HuH-7.5 (cell line): ENCODE measurements around the gene PCDH9.
"Not testable (repeated sequence)": the region's sequence is repeated elsewhere in the genome, so short reads cannot be mapped to it uniquely, and the experiment has no call there.

Source experiments
- DNase-seq: peaks from one replicate; pipeline ENCODE4 v3.0.0; 2011; ENCODE audit warnings: low spot score

The PCDH9 gene

DNA sequence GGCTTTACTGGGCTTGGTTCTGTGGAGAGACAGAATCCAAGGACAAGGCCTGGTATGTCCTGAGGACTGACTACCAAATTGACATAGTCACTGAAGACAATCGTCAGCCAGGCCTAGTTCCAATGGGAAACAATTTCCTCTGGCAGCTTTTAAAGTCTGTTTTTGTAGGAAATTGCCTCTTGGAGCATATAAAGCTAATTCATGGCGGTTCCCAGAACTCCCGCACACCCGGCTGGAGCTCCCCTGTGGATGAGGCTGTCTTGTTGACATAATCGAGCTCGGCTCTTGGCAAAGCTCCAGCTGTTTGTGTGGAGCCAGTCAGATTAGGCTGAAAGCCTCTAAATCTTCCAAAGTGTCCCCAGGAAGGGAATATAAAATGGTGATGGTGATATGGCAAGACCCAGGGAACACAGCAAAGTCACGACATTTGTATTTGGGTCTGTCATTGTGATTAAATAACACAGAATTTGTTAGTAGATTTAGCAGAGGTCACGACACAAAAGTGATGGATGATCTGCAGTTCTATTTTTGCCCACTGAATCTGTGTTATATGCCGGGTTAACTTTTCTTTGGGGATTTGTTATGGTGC, 395.0 kb downstream of the PCDH9 start:
- DNase-seq = peak; percentile 51

GRCh38 chr13:66830940-66831716, 399.0 kb downstream of the PCDH9 start:
- no peak for DNase-seq

GRCh38 chr13:66829803-66830202, 400.3 kb downstream of the PCDH9 start:
- no peak for DNase-seq

- no peak for DNase-seq
Measured at GRCh38 chr13:66826398-66826797, 403.7 kb downstream of the PCDH9 start.

- no peak for DNase-seq
Measured at GRCh38 chr13:66821551-66821950, 408.6 kb downstream of the PCDH9 start.

DNA sequence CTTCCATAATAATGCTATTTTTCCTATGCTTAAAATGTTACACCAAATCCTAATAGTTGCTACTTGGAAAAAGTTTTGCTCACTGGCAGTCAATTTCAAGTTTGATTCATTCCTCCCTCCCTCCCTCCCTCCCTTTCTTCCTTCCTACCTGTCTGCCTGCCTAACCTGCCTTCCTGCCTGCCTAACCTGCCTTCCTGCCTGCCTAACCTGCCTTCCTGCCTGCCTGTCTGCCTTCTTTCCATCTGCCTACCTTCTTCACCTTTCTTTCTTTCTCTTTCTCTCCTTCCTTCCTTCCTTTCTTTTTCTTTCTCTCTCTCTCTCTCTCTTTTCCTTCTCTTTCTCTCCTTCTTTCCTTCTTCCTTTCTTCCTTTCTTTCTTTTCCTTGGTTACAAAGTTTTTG, 418.7 kb downstream of the PCDH9 start:
- no peak for DNase-seq

DNA sequence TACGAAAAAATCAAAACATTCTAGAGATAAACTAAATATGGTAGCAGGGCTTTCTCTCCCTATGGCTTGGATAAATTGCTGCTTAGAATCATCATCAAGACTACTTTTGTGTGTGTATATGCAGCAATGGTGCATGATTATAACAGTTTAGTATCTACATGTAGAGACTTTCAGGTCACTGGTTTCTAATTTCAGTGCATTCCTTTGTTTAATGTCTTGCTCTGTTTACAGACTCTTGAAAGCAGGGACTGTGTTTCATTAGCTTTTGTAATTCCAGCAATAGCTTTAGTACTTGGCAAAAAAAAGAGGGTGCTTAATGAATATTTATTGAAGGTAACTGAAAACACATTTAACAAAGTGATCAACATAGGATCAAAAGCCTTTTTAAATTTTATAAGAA, 420.7 kb downstream of the PCDH9 start:
- DNase-seq = no peak

- DNase-seq = no peak
Measured at GRCh38 chr13:66807251-66807650, 422.9 kb downstream of the PCDH9 start.

GRCh38 chr13:66805657-66806056, 424.5 kb downstream of the PCDH9 start:
- DNase-seq = no peak

GRCh38 chr13:66803808-66804456, 426.2 kb downstream of the PCDH9 start:
- DNase-seq = no peak

DNA sequence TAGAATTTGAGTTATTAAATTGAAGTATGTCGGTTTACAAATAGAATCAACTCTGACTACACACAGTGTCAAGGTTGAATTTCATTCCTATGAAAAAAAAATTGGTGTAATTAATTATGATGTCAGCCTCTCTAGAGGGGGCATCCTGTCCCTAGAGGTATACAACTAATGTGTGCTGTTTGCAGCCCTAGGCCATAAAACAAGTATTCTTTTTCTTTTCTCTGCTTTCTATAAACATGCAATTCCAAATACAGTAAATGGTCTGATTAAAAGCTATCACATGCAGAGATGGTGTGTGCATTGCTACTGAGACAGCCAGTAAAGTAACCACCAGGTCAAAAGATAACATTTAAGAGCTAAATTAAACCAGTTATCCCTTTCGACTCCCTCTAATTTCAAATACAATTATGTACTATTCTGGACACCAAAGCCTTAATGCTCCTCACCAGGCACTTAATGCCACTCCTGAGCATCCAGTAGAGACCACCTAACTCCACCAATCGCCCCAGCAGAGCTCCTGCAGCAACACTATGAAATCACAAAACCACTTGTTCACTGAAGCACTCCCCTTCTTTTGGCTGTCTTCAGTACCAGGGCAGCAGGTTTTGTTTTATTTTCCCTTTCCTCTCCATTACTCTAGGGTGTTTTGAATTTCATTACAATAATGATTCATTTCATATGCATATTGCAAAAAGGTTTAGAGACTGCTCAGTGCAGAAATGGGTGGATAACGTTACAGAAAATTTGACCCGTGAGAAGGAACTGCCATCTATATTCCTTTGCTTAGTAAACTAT, 426.9 kb downstream of the PCDH9 start:
- no peak for DNase-seq

GRCh38 chr13:66795636-66796035, 434.5 kb downstream of the PCDH9 start:
- DNase-seq = no peak

DNA sequence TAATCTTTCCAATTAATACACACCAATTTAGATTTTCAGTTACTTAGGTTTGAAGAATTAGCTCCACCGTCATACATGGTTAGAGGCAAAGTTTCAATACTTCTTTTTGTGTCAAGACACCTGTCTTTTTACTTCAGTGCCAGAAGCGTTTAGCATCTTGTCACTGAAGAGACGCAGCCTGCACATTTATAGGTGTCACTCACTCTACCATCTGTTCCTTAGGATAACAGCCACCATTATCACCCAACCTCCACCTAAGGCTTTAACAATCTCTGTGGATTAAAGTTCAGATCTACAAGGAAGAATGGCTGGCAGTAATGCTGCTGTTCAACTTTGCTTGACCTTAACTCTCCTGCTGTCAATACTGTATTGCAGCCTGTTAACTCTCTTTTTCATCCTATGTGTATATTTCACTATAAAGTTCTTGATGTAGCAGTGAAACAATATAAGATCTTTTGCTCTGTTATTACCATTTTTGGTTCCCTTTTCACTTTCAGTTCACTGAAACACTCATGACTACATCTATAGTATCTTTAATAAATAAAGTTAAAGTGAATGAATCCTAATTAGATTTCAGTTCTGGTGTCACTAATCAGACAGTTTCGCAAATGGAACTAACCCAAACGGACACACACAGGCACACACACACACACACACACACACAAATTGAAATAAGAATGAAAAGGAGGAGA, 435.6 kb downstream of the PCDH9 start:
- DNase-seq = no peak

DNA sequence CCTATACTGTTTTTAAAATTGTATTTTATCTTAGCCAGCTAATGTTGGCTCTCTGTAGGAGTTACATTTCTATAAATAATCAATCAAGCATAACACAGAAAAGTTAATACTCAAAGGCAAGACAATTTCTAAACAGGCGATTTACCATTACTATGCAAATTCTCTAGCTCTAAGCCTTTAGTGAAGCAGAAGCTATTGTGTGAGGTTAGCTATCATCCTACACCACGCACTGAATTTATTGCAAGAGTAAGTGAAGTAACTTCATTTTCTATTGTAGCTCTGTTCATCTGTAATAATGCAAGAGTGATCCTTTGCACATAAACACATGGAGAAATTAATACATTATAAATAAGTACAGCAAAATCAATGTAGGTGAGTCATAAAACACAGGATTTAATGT, 439.3 kb downstream of the PCDH9 start:
- DNase-seq = no peak

- DNase-seq = no peak
Measured at GRCh38 chr13:66781241-66781640, 448.9 kb downstream of the PCDH9 start.

GRCh38 chr13:66780814-66781213, 449.3 kb downstream of the PCDH9 start:
- DNase-seq = no peak

GRCh38 chr13:66778461-66778860, 451.7 kb downstream of the PCDH9 start:
- DNase-seq = no peak

- DNase-seq = no peak
Measured at GRCh38 chr13:66775196-66775595, 454.9 kb downstream of the PCDH9 start.

DNA sequence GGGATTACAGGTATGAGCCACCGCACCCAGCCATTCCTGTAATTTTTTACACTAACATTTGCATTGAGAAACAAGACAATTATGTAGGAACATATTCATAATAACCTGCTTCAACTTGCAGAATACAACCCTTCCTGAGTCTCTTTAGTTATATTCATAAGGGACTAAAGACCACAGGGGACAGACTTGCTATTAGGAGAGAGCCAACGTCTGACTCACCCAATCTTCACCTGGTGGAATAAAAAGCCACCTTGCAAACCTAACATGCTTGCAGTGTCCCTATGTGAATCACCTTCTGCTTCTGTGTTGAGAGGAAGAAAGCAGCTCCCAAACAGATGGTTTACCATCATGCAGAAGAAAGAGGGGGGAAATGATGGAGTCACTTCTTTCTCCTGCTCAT, 456.1 kb downstream of the PCDH9 start:
- no peak for DNase-seq

DNA sequence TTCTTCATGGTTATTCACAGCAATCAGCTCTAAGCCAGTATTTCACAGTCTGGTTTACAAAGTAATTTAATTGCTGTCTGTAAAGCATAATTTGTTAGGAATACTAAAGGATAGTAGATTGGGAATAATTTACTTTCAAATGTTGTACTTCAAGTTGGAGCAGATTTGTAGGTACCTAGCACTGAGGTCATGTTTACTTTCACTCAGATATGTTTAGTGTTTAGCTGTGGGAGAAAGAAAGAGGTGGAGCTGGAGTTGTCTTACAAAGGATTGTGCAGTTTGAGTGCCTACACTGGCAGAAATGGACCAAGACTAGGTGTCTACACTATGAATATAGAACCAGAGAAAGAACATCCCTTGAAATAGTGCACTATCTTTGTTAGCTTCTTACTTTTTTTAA, 464.6 kb downstream of the PCDH9 start:
- DNase-seq = no peak

GRCh38 chr13:66760678-66761077, 469.5 kb downstream of the PCDH9 start:
- not testable (repeated sequence) for DNase-seq

DNA sequence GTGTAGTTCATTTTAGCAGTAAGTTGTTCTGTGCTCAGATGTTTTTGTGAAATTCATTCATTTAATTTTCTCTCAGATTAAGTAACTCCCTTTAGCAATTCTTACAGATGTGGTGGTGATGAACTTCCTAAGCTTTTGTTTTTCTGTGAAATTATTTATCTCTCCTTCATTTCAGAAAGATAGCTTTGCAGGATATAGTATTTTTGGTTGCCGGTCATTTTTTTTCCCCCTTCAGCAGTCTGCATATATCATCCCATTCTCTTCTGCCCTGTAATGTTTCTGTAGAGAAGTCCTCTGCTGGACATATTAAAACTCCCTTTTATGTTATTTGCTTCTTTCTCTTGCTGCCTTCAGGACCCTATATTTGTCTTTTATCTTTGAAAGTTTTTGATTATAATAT, 470.2 kb downstream of the PCDH9 start:
- no peak for DNase-seq
